Caki2 (cell line): ENCODE results near the gene TRPV6. TPM values are rescaled to one million over a fixed set of nuclear protein-coding genes. Genes with fewer than 3 reads are reported as not detected.

Experiments
- DNase-seq: peaks from one replicate; pipeline ENCODE4 v3.0.0-alpha.2; 2015; ENCODE audit warnings: low read depth
- in situ Hi-C: cut with HindIII; loops from 2 replicates; pipeline ENCODE4 v1.10.0; 2016; ENCODE audit warnings: low sequenced_read_pairs, low pct_unique_long_range_greater_than_20kb, mixed read lengths
- total RNA-seq: library from RNA; depleted of rRNA; stranded (reverse); fragments of >200 nt; shearing (Covaris generic); gene quantifications from 2 replicates; pipeline ENCODE4 v1.2.3, GENCODE V29; 2014; ENCODE audit warnings: low replicate concordance; rRNA removed

The TRPV6 gene
- not detected in 2 replicates for total RNA-seq

- in situ Hi-C loops = no loop called here
- no peak for DNase-seq
Observed at GRCh38 chr7:142885311-142886230, at the start of gene TRPV6. TRPV6 (minus strand) TSS chr7:142885745.

GRCh38 chr7:142934056-142934455 lies 48.5 kb upstream of the TRPV6 start:
- no peak for DNase-seq

GRCh38 chr7:142933624-142934023 lies 48.1 kb upstream of the TRPV6 start, which contains the start of gene TRPV5:
TRPV5 (minus strand) TSS chr7:142933746; CDS start chr7:142933459, 287 bp downstream.
- DNase-seq = no peak
- in situ Hi-C loops = no loop called here

More at GRCh38 chr7:142934056-142934455, 48.5 kb upstream of the TRPV6 start:
- in situ Hi-C loops = no loop called here

GRCh38 chr7:142933092-142933475 lies 47.5 kb upstream of the TRPV6 start:
- in situ Hi-C loops = no loop called here
- DNase-seq = no peak

GRCh38 chr7:142932386-142933091 lies 47.0 kb upstream of the TRPV6 start:
- in situ Hi-C loops = no loop called here
- DNase-seq = no peak

GRCh38 chr7:142930126-142930730 lies 44.7 kb upstream of the TRPV6 start:
- in situ Hi-C loops = no loop called here
- no peak for DNase-seq

GRCh38 chr7:142927949-142928348 lies 42.4 kb upstream of the TRPV6 start:
- in situ Hi-C loops = no loop called here
- no peak for DNase-seq

- in situ Hi-C loops = no loop called here
- DNase-seq = no peak
Observed at GRCh38 chr7:142927085-142927745, 41.7 kb upstream of the TRPV6 start.

- in situ Hi-C loops = no loop called here
Observed at GRCh38 chr7:142925413-142925812, 39.9 kb upstream of the TRPV6 start.

GRCh38 chr7:142923391-142923790 lies 37.8 kb upstream of the TRPV6 start:
- no peak for DNase-seq
- in situ Hi-C loops = no loop called here

More at GRCh38 chr7:142925413-142925812, 39.9 kb upstream of the TRPV6 start:
- no peak for DNase-seq

GRCh38 chr7:142919656-142920055 lies 34.1 kb upstream of the TRPV6 start:
- no peak for DNase-seq
- in situ Hi-C loops = no loop called here

GRCh38 chr7:142918901-142919300 lies 33.4 kb upstream of the TRPV6 start:
- in situ Hi-C loops = no loop called here

GRCh38 chr7:142917447-142917846 lies 31.9 kb upstream of the TRPV6 start:
- DNase-seq = no peak
- in situ Hi-C loops = no loop called here

More at GRCh38 chr7:142918901-142919300, 33.4 kb upstream of the TRPV6 start:
- DNase-seq = no peak

GRCh38 chr7:142916508-142916907 lies 31.0 kb upstream of the TRPV6 start:
- in situ Hi-C loops = no loop called here
- no peak for DNase-seq

GRCh38 chr7:142915315-142915714 lies 29.8 kb upstream of the TRPV6 start:
- in situ Hi-C loops = no loop called here
- DNase-seq = no peak

- no peak for DNase-seq
- in situ Hi-C loops = no loop called here
Observed at GRCh38 chr7:142914121-142914520, 28.6 kb upstream of the TRPV6 start.

GRCh38 chr7:142913566-142913965 lies 28.0 kb upstream of the TRPV6 start:
- no peak for DNase-seq
- in situ Hi-C loops = no loop called here

- DNase-seq = peak; percentile 5
- in situ Hi-C loops = no loop called here
Observed at GRCh38 chr7:142913051-142913450, 27.5 kb upstream of the TRPV6 start.
